IPS-18c (cell line): ENCODE data around the gene CD300H.
"Not testable (repeated sequence)": the region's sequence is repeated elsewhere in the genome, so short reads cannot be mapped to it uniquely, and the experiment has no call there.

ENCODE experiments used
- H3K4me3 ChIP-seq: 2 replicates; pipeline ENCODE4 v1.7.0; 2013; ENCODE audit warnings: low read depth, mild to moderate bottlenecking, low read length, moderate library complexity; ENCODE audit not compliant: insufficient read depth
- H3K9me3 ChIP-seq: one replicate; pipeline ENCODE4 v1.6.1; 2013; ENCODE audit warnings: mild to moderate bottlenecking, low read length, moderate library complexity; ENCODE audit not compliant: control insufficient read depth, insufficient read depth

The CD300H gene

DNA sequence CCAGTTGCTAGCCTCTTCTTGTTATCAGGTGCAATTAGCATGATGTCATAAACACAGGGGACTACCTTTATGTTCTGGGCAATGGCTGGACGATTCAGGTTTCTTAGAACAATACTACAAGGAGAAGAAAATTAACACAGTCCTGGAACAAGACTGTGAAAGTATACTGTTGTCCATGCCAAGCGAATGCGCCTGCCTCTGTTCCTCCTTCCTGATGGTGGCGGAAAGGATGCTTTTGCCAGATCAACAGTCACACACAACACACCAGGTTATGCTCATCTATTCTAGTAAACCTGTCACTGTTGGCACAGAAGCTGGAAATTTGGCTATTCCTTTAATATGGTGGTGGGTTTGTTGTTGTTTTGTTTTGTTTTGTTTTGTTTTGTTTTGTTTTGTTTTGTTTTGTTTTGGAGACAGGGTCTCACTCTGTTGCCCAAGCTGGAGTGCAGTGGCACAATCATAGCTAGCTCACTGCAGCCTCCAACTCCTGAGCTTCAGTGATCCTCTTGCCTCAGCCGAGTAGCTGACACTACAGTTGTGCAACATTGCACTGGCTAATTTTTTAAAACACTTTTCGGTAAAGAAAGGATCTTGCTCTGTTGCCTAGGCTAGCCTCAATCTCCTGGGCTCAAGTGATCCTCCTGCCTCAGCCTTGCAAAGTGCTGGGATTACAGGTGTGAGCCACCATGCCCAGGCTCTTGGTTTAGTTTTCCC is 27.9 kb upstream of the CD300H start:
- H3K9me3 ChIP-seq: no peaks in the 10 kb centered on the region
- H3K4me3 ChIP-seq: no peak overlapping the region

- Histone ChIP-seq H3K4me3 (no peak within 1 kb of the TSS), H3K9me3 (no peaks in the 10 kb centered on the region)
Measured at GRCh38 chr17:74592087-74592990, 25.0 kb upstream of the CD300H start, which contains the start of gene CD300LD. TSS of gene CD300LD (minus strand) at chr17:74592283. CDS start at chr17:74592202, 81 bp downstream.

DNA sequence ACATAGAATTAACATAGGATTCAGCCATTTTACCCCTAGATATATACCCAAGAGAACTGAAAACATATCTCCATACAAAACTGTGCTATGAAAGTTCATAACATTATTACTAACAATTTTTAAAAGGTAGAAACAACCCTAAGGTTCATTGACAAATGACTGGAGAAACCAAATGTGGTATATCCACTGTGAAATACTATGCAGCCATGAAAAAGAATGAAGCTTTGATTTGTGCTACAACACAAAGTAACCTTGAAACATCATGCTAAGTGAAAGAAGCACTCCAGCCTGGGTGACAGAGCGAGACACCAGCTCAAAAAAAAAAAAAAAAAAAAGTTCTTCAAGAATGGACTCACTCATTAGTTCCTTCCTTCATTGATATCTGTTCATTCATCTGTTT is 24.2 kb upstream of the CD300H start:
- Histone ChIP-seq H3K4me3 (no peak overlapping the region), H3K9me3 (no peaks in the 10 kb centered on the region)

DNA sequence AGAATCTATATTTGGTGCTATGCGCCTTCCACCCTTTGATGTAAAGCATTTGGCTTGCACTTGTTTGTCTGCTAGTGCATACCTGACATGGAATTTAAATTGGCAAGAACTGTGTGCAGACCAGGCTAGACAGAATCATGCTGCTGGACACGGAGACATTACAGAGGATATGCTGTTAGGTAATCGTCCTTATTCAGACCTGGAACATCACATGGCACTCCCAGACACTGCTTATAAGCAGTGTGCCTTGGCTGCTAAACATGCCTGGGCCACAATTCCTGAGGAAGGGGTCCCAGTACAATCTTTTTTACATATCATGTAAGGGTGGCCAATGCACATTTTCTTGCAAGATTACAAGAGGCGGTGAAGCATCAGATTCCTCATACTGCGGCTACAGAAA is 18.4 kb upstream of the CD300H start:
- Histone ChIP-seq H3K9me3 (no peaks in the 10 kb centered on the region), H3K4me3 (no peak overlapping the region)

GRCh38 chr17:74584292-74585060 is 17.2 kb upstream of the CD300H start:
- Histone ChIP-seq H3K4me3 (no peak overlapping the region), H3K9me3 (no peaks in the 10 kb centered on the region)

DNA sequence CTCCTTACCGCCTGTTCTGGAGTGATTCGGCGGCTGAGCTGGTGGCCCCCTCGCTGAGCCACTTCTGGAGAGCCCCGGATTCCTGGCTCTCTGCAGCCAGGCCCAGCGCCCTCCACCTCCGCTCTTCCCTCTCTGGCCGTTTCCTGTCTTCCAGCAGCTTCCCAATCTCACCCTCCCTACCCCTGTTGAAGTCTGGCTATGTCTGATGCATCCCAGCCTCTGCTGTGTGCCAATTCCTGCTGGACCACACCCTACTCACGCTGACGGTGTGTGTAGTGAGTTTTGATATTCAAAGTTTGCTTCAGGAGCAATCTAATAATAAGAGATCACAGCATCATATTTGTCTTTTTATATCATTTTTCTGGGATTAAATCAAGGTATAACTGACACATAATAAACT is 15.3 kb upstream of the CD300H start:
- Histone ChIP-seq H3K9me3 (no peaks in the 10 kb centered on the region), H3K4me3 (no peak overlapping the region)

DNA sequence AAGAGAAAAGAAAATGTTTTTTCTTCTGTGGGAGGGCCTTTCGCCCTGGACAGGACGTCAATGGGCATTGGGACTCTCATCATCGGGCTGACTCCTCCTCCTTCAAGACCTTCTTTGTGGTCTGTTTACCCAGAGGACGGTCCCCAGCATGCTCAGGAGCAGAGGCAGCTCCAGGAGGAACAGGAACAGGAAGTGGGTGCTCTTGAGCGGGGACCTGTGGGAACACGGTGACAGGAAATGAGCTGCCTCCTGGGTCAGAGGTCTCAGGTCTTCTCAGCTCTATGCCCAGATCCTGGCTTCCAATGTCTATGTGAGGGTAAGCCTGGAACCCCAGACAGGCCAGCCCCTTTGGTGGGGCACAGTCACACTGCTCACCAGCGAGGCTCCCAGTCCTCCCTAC is 12.6 kb upstream of the CD300H start:
- Histone ChIP-seq H3K9me3 (no peaks in the 10 kb centered on the region), H3K4me3 (no peak overlapping the region)

DNA sequence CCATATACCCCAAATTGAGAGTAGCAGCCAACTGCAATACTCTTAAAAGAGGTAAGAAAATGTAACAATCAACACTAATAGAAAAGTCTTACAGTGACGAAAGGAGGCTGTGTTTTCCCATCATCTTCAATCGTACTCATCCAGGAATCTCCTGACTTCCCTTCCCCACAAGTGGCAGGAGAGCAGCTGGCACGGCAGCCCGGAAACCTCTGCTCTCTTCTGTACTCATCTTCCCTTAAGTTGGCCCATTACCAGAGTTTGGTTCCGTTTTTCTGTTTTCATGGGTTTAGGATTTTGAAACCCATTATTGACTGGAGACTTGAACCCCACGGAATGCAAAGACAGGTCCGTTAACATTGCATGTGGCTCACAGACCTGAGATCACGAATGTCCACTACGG is 11.7 kb upstream of the CD300H start:
- no peaks in the 10 kb centered on the region for H3K9me3 ChIP-seq
- no peak overlapping the region for H3K4me3 ChIP-seq

- Histone ChIP-seq H3K4me3 (no peak overlapping the region), H3K9me3 (no peaks in the 10 kb centered on the region)
Measured at GRCh38 chr17:74574489-74575142, 7.3 kb upstream of the CD300H start.

DNA sequence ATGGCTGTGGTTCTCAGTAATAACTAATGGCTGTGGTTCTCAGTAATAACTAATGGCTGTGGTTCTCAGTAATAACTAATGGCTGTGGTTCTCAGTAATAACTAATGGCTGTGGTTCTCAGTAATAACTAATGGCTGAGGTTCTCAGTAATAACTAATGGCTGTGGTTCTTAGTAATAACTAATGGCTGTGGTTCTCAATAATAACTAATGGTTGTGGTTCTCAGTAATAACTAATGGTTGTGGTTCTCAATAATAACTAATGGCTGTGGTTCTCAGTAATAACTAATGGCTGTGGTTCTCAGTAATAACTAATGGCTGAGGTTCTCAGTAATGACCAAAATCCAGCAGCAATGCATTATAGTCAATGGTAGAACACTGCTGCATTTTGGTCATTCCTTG is 6.3 kb upstream of the CD300H start:
- H3K4me3 ChIP-seq, H3K9me3 ChIP-seq: not testable (repeated sequence)

- Histone ChIP-seq H3K4me3 (no peak overlapping the region), H3K9me3 (no peaks in the 10 kb centered on the region)
Measured at GRCh38 chr17:74573169-74573568, 5.9 kb upstream of the CD300H start.

- Histone ChIP-seq H3K4me3 (no peak overlapping the region), H3K9me3 (no peaks in the 10 kb centered on the region)
Measured at GRCh38 chr17:74571621-74572270, 4.4 kb upstream of the CD300H start.

DNA sequence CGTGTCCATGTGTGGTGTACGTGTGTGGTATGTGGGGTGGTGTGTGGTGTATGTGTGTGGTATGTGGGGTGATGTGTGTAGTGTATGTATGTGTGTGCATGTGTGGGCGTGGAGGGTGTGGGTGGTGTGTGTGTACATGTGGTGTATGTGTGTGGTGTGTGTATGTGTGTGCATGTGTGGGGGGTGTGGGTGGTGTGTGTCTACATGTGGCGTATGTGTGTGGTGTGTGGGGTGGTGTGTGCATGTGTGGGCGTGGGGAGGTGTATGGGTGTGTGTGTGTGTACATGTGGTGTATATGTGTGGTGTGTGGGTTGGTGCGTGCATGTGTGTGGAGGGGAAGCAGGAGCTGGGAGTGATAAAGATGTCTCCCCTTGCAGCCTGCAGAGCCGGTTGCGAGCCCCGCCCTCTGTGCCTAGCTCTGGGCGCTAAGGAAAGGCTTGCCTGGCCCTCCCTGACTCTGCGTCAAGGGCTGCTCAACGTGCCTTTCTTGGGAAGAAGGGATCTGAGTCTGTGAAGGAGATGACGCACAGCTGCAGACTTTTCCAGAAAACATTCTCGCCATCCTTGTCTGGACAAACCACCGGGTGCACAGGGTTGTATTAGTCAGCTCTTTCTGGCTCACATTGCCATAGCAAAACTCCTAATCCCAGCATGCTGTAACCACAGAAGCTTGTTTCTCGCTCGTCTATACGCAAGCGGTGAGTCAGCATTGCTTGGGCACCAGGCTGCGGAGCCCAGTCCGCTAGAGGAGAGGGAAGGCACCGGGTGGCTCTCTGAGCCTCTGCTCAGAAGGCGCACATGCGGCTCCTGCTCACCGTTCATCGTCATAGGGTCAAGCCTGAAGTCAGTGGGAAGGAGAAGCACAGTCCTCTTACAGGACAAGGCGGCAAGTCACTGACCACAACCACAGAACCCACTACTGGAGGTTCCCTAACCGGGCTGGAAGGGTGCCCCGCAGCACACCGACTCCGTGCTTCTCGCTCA is 2.0 kb upstream of the CD300H start:
- no peaks in the 10 kb centered on the region for H3K9me3 ChIP-seq
- H3K4me3 ChIP-seq: no peak overlapping the region

DNA sequence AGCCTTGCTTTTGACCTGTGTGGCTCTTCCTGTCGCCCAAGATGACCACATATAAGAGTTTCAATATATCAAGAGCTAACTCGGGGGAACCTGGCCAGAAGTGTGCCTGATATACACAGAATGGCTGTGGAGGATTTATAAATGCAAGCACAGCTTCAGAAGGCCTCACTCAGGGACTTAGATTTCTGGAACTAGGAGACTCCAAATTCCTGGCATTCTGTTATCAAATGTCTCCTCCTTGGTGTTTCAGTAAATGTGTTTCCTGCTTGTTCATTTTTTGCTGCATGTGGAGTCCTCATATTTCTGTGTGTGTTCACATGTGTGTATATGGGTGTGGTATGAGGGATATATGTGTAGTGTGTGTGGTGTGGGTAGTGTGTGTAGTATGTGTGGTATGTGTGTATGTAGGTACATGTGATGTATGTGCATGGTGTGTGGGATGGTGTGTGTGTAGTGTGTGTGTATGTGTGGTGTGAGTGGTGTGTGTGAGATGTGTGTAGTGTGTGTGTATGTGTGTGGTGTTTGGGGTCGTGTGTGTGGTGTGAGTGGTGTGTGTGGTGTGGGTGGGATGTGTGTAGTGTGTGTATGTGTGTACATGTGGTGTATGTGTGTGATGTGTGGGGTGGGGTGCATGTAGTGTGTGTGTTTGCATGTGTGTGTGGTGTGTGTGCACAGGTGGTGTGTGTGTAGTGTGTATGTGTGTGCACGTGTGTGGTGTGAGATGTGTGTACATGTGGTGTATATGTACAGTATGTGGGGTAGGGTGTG is 981 bp upstream of the CD300H start:
- Histone ChIP-seq H3K9me3 (no peaks in the 10 kb centered on the region), H3K4me3 (no peak overlapping the region)

GRCh38 chr17:74566132-74566753 is 1.1 kb downstream of the CD300H start:
- H3K9me3 ChIP-seq: no peaks in the 10 kb centered on the region
- H3K4me3 ChIP-seq: no peak overlapping the region
